GM12864 (cell line): ENCODE measurements around the gene CCT8.
A peak's percentile ranks its signal among the peaks of the same experiment; 100 is the strongest.
"Not testable (repeated sequence)": the region's sequence is repeated elsewhere in the genome, so short reads cannot be mapped to it uniquely, and the experiment has no call there.

Experiments
- DNase-seq: peaks from one replicate; pipeline ENCODE4 v3.0.0-alpha.2; 2011; ENCODE audit warnings: low read depth
- H3K4me3 ChIP-seq: 2 replicates; pipeline ENCODE4 v1.5.1; 2011; ENCODE audit warnings: mild to moderate bottlenecking, low read depth, low read length, control low read depth
- CTCF ChIP-seq: IDR thresholded peaks from 2 replicates; pipeline ENCODE4 v1.5.1; 2011; ENCODE audit warnings: low read depth, mild to moderate bottlenecking, moderate library complexity, low read length, control low read depth, inconsistent platforms; ENCODE audit errors: missing control alignments

The CCT8 gene

GRCh38 chr21:29018540-29018939 is 54.9 kb downstream of the CCT8 start:
- TF ChIP-seq CTCF = no peak
- no peak for DNase-seq
- peak overlapping the region; percentile 89 for H3K4me3 ChIP-seq

- TF ChIP-seq CTCF = no peak
- peak overlapping the region; percentile 89 for H3K4me3 ChIP-seq
- DNase-seq = no peak
Measured at GRCh38 chr21:29017639-29018237, 55.7 kb downstream of the CCT8 start.

- not testable (repeated sequence) for H3K4me3 ChIP-seq, DNase-seq
Measured at GRCh38 chr21:29011236-29011635, 62.2 kb downstream of the CCT8 start.

GRCh38 chr21:29008367-29008766 is 65.1 kb downstream of the CCT8 start:
- DNase-seq = no peak
- no peak overlapping the region for H3K4me3 ChIP-seq
- no peak for TF ChIP-seq CTCF

GRCh38 chr21:29007810-29008209 is 65.6 kb downstream of the CCT8 start:
- H3K4me3 ChIP-seq = no peak overlapping the region
- no peak for TF ChIP-seq CTCF
- DNase-seq = no peak

- H3K4me3 ChIP-seq = no peak overlapping the region
- TF ChIP-seq CTCF = no peak
- no peak for DNase-seq
Measured at GRCh38 chr21:29007135-29007534, 66.3 kb downstream of the CCT8 start.
